Measurements from ENCODE around the gene ULK2. TPM values are rescaled to one million over a fixed set of nuclear protein-coding genes. Genes with fewer than 3 reads are reported as not detected.

ULK2 gene
- total RNA-seq, 1 experiment from 2014 or later, result 5.1 TPM

- no peak for TF ChIP-seq CREB1 (CRISPR knock-in tag; IDR thresholded peaks at IDR 0.05)
- TF ChIP-seq SP1 (CRISPR knock-in tag; conservative IDR thresholded peaks at IDR 0.05), result no peak
Measured at GRCh38 chr17:19883537-19884215, 15.9 kb upstream of the ULK2 start (continued).

DNA sequence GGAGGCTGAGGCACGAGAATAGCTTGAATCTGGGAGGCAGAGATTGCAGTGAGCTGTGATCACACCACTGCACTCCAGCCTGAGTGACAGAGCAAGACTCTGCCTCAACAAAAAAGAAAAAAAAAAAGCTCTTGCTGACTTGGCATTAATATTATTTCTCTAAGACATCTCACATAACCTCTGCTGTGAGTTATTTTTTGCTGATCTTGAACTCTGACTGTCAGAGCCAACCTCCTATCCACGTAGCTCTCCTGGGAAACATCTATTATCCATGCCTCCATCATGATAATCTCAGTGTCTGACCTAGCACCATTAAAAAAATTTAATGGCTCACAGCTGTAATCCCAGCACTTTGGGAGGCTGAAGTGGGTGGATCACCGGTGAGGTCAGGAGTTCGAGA is 12.7 kb upstream of the ULK2 start:
- no peaks in the 10 kb centered on the region for H3K36me3 Mint-ChIP-seq
- CTCF ChIA-PET, result no interaction called here
- no peak for TF ChIP-seq MLX (CRISPR knock-in tag; IDR thresholded peaks at IDR 0.05)
- TF ChIP-seq RELA (CRISPR knock-in tag; IDR thresholded peaks at IDR 0.05; ENCODE audit: borderline replicate concordance), result no peak
- TF ChIP-seq ATF1 (CRISPR knock-in tag; IDR thresholded peaks at IDR 0.05), result no peak
- TF ChIP-seq, protein P1, sequence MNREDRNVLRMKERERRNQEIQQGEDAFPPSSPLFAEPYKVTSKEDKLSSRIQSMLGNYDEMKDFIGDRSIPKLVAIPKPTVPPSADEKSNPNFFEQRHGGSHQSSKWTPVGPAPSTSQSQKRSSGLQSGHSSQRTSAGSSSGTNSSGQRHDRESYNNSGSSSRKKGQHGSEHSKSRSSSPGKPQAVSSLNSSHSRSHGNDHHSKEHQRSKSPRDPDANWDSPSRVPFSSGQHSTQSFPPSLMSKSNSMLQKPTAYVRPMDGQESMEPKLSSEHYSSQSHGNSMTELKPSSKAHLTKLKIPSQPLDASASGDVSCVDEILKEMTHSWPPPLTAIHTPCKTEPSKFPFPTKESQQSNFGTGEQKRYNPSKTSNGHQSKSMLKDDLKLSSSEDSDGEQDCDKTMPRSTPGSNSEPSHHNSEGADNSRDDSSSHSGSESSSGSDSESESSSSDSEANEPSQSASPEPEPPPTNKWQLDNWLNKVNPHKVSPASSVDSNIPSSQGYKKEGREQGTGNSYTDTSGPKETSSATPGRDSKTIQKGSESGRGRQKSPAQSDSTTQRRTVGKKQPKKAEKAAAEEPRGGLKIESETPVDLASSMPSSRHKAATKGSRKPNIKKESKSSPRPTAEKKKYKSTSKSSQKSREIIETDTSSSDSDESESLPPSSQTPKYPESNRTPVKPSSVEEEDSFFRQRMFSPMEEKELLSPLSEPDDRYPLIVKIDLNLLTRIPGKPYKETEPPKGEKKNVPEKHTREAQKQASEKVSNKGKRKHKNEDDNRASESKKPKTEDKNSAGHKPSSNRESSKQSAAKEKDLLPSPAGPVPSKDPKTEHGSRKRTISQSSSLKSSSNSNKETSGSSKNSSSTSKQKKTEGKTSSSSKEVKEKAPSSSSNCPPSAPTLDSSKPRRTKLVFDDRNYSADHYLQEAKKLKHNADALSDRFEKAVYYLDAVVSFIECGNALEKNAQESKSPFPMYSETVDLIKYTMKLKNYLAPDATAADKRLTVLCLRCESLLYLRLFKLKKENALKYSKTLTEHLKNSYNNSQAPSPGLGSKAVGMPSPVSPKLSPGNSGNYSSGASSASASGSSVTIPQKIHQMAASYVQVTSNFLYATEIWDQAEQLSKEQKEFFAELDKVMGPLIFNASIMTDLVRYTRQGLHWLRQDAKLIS (CRISPR knock-in tag; IDR thresholded peaks at IDR 0.05; ENCODE audit: borderline replicate concordance), result no peak
- no peak for TF ChIP-seq NR1H2 (CRISPR knock-in tag; IDR thresholded peaks at IDR 0.05)
- no peak for TF ChIP-seq ZNF512 (CRISPR knock-in tag; IDR thresholded peaks at IDR 0.05; ENCODE audit: borderline replicate concordance)
- no peak for TF ChIP-seq FOXP4 (CRISPR knock-in tag; IDR thresholded peaks at IDR 0.05)
- no peak for TF ChIP-seq MAX (CRISPR knock-in tag; IDR thresholded peaks at IDR 0.05)
- no peak for TF ChIP-seq NFATC4 (CRISPR knock-in tag; IDR thresholded peaks at IDR 0.05)
- no peak overlapping the region for H3K27ac Mint-ChIP-seq
- POLR2A ChIA-PET, result no interaction called here
- DNase-seq (ENCODE audit: low spot score) (no peak), ATAC-seq (no peak)
- H3K9me3 Mint-ChIP-seq, result no peaks in the 10 kb centered on the region
- H3K4me1 Mint-ChIP-seq, result no peaks in the 10 kb centered on the region
- no peaks in the 10 kb centered on the region for H3K27me3 Mint-ChIP-seq (ENCODE audit: low read depth)
- H3K4me3 Mint-ChIP-seq, result no peak overlapping the region

DNA sequence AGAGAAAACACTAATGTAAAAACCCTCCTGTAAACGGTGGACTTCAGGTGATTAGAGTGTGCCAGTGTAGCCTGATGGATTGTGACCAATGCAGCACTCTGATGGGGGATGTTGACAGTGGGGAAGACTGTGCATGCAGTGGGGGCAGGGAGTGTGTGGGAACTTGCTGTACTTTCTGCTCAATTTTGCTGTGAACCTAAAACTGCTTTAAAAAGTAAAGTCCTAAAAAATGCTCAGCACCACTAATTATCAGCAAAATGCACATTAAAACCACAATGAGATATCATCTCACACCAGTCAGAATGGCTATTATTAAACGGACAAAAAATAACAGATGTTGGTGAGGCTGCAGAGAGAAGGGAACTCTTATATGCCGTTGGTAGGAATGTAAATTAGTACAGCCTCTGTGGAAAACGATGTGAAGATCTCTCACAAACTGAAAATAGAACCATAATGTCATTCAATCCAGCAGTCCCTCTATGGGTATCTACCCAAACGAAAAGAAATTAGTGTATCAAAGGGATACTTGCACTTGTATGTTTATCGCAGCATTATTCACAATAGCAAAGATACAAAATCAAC is 9.7 kb upstream of the ULK2 start:
- DNase-seq (ENCODE audit: low spot score), result no peak
- CTCF ChIA-PET, result no interaction called here
- no peak overlapping the region for H3K4me3 Mint-ChIP-seq
- no peaks in the 10 kb centered on the region for H3K36me3 Mint-ChIP-seq
- no peak overlapping the region for H3K27ac Mint-ChIP-seq
- POLR2A ChIA-PET, result no interaction called here
- no peaks in the 10 kb centered on the region; the same call in 1 of the 2 replicates for H3K27me3 Mint-ChIP-seq (ENCODE audit: low read depth)
- TF ChIP-seq, protein P2, sequence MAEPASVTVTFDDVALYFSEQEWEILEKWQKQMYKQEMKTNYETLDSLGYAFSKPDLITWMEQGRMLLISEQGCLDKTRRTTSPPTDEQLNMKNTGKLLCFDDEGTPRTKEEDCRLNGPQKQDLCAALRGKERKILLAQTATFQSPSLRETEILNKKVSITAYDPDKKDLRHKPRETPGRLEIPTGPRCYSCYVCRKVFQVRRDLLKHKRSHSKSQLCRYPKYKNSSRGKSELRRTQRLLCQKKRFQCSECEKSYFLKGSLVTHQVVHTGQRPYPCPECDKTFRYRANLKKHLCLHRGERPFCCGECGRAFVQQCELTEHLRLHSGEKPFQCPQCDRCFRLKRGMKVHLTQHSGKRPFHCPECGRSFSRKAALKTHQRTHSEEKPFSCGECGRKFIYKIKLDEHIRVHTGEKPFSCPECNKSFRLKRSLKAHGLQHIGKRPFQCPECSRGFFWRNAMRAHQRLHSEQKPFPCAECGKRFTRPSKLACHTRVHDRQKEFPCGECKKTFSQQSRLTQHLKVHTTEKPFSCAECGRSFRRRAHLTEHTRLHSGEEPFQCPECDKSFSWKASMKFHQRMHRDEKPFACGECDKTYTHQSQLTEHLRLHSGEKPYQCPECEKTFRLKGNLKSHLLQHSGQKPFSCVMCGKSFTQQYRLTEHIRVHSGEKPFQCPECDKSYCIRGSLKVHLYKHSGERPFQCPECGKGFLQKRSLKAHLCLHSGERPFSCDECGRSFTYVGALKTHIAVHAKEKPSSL (CRISPR knock-in tag; conservative IDR thresholded peaks at IDR 0.05), result no peak
- TF ChIP-seq FOXJ3 (CRISPR knock-in tag; IDR thresholded peaks at IDR 0.05; ENCODE audit: borderline replicate concordance) (no peak), MXD4 (CRISPR knock-in tag; IDR thresholded peaks at IDR 0.05; ENCODE audit: borderline replicate concordance) (no peak)
- TF ChIP-seq, protein P3, sequence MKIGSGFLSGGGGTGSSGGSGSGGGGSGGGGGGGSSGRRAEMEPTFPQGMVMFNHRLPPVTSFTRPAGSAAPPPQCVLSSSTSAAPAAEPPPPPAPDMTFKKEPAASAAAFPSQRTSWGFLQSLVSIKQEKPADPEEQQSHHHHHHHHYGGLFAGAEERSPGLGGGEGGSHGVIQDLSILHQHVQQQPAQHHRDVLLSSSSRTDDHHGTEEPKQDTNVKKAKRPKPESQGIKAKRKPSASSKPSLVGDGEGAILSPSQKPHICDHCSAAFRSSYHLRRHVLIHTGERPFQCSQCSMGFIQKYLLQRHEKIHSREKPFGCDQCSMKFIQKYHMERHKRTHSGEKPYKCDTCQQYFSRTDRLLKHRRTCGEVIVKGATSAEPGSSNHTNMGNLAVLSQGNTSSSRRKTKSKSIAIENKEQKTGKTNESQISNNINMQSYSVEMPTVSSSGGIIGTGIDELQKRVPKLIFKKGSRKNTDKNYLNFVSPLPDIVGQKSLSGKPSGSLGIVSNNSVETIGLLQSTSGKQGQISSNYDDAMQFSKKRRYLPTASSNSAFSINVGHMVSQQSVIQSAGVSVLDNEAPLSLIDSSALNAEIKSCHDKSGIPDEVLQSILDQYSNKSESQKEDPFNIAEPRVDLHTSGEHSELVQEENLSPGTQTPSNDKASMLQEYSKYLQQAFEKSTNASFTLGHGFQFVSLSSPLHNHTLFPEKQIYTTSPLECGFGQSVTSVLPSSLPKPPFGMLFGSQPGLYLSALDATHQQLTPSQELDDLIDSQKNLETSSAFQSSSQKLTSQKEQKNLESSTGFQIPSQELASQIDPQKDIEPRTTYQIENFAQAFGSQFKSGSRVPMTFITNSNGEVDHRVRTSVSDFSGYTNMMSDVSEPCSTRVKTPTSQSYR (CRISPR knock-in tag; IDR thresholded peaks at IDR 0.05), result no peak
- no peaks in the 10 kb centered on the region for H3K4me1 Mint-ChIP-seq
- no peak for ATAC-seq
- H3K9me3 Mint-ChIP-seq, result 0 out of 2 replicates have a peak, but pooled peaks cover 3% of the 10 kb centered on the region
